Activated gamma-delta T cell treated with anti-CD3 and anti-CD28 coated beads, Interleukin-2, amount 50 U/mL, for 16 hours (primary cell): ENCODE results near the gene SOST.

Experiments
- DNase-seq: peaks from one replicate; pipeline ENCODE4 v3.0.0-alpha.2; 2020; ENCODE audit warnings: low read depth

Gene SOST

GRCh38 chr17:43741636-43742035 lies 17.0 kb downstream of the SOST start:
- no peak for DNase-seq

DNA sequence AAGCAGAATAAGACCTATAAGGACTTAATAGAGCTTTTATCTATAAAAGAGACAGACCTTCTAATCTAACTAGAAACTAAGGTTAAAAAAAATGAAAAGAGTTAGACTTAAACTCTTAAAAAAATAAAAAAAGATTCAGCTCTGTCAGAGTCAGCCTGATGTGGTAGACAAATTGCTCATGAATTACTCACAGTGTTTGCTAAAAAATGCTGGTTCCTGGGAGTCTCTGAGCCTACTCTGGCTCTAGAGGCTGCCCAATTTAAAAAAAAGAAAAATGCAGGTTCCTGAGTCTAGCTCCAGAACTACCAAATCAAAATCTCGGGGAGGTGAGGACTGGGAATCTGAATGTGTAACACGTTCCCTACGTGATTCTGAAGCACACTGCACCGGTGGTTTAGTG lies 18.1 kb downstream of the SOST start:
- DNase-seq = no peak

DNA sequence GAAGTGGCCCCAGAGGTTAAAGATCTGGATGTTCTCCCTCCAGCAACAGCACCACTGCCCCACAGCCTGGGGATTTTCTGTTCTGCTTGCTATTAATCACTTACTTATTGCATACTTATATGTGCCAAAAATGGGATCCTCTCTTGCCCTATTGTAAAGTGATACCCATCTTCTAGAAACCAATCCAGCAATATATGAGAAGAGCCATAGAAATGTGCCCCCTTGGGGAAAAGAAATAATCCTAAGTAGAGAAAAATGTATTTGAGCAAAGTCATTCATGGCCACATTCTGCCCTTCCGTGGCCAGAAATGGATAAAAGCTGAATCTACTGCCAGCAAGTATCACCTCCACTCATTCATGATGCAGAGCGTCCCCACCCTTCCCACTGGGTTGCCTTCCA lies 20.9 kb downstream of the SOST start:
- DNase-seq = no peak

- no peak for DNase-seq
Measured at GRCh38 chr17:43736389-43736788, 22.2 kb downstream of the SOST start.

GRCh38 chr17:43734376-43734775 lies 24.2 kb downstream of the SOST start:
- DNase-seq = no peak

GRCh38 chr17:43733956-43734355 lies 24.6 kb downstream of the SOST start:
- DNase-seq = no peak

- no peak for DNase-seq
Measured at GRCh38 chr17:43732958-43733357, 25.6 kb downstream of the SOST start.

DNA sequence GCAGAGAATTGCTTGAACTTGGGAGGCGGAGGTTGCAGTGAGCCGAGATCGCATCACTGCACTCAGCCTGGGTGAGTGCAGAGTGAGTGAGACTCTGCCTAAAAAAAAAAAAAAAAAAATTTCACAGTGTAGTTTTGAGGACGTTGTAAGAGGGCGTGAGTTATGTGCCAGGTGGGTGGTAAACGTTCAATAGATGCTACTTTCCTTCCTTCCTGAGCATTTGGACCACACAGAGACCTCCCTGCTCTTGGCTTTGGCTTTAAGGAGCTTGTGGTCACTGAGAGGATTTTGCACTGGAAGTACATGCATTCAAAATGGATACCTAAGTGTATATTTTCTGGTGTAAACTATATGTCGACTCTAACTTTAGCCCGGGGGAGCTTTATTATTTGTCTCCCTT lies 30.5 kb downstream of the SOST start:
- no peak for DNase-seq

- no peak for DNase-seq
Measured at GRCh38 chr17:43723697-43724359, 34.8 kb downstream of the SOST start.

GRCh38 chr17:43722870-43723665 lies 35.5 kb downstream of the SOST start:
- no peak for DNase-seq

GRCh38 chr17:43722269-43722619 lies 36.3 kb downstream of the SOST start:
- DNase-seq = no peak

- DNase-seq = no peak
Measured at GRCh38 chr17:43721537-43722268, 36.9 kb downstream of the SOST start.

- DNase-seq = peak; percentile 57
Measured at GRCh38 chr17:43720311-43721060, 38.1 kb downstream of the SOST start.

GRCh38 chr17:43719578-43719977 lies 39.0 kb downstream of the SOST start:
- DNase-seq = no peak

DNA sequence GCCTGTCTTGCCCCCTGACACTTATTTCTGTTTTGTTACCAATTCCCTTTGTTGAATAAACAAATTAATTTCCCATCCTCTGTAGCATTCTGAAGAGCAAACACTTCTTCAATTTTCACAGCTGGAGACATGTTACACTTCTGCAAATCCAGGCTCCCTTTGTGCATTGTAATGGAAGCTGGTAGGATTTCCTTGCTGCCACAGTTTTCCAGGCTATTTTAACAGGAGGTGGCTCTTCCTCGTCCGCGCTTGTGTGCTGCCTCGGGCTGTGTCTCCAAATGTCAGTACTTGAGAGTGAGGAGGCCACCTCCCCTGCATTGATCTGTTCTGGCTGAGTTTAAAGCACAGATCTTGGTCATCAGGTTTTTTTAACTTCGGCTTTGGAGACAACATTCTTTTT lies 40.0 kb downstream of the SOST start:
- DNase-seq = no peak

DNA sequence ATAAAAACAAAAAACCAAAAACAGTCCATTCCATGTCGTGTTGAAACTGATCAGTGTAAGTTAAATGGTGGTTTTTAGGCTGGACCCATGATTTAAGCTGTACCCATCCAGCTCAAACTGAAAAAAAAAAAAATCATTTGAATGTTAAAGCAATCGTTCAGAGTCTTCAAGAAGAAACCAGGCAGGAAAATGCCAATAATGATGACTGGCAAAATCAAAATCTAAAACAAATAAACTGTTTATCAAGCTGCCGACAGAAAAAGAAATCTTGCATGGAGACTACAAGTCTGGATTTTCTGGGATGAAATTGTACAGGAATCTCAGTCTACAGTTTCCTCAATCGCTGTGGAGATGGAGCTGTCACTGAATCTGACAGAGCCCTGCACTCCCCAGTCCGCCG lies 40.7 kb downstream of the SOST start:
- DNase-seq = no peak

- DNase-seq = no peak
Measured at GRCh38 chr17:43714465-43715149, 44.0 kb downstream of the SOST start.

DNA sequence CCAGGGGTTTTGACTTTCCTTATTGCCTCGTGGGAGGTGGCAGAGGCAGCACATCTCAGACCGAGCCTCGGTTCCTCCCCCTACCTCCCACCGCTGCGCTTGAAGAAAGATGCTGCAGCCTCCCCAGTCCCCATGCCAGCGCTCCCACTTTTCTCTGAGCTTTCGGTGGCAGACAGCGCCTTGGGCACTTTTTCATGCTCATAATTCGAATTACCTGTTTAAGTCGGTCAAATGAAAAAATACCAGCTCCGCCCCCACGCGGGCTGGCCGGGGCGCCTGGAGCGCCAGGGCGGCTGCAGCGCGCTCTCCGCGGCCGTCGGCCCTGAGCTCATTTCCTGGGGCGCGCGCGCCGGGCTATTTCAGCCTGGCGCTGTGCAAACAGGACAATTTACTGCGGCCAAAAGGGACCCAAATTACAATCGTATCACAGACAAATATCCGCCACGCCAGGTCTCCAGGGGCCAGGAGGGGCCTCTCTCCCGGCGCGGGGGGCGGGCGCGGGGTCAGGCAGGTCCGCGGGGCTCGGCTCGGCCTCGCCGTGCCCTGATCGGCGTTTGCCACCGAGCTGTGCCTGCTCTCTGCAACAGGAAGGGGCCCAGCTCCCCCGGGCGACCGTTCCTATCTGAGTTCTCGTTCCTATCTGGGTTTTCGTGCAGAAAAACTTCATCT lies 45.0 kb downstream of the SOST start:
- no peak for DNase-seq

GRCh38 chr17:43712397-43712796 lies 46.2 kb downstream of the SOST start:
- DNase-seq = no peak

- no peak for DNase-seq
Measured at GRCh38 chr17:43710101-43710500, 48.5 kb downstream of the SOST start.

DNA sequence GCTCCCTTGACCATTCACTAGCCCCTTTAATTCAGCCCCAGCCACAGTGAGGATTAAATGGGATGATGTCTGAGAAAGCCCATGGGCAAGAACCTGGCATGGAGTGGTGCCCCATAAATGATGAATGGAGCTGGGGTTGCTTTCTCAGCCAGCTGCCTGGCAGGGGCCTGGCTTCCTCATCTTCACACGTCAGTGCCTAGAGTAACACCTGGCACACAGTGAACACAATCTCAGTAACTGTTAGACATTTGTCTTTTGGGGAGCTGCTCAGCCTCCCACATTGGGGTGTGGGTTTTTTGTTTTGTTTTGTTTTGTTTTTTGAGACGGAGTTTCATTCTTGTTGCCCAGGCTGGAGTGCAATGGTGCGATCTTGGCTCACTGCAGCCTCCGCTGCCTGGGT lies 49.4 kb downstream of the SOST start:
- no peak for DNase-seq
